ENCODE data around the gene CDH11.

Gene CDH11

GRCh38 chr16:64910356-64910755 is 211.5 kb downstream of the CDH11 start:
- no peak for DNase-seq (ENCODE audit: low read depth)

GRCh38 chr16:64907844-64908243 is 214.0 kb downstream of the CDH11 start:
- DNase-seq (ENCODE audit: low read depth) = no peak

GRCh38 chr16:64903770-64904169 is 218.1 kb downstream of the CDH11 start:
- DNase-seq (ENCODE audit: low read depth) = no peak

GRCh38 chr16:64900517-64900916 is 221.3 kb downstream of the CDH11 start:
- no peak for DNase-seq (ENCODE audit: low read depth)

GRCh38 chr16:64900019-64900418 is 221.8 kb downstream of the CDH11 start:
- no peak for DNase-seq (ENCODE audit: low read depth)

GRCh38 chr16:64898159-64898558 is 223.7 kb downstream of the CDH11 start:
- no peak for DNase-seq (ENCODE audit: low read depth)
